GM19043 (cell line): Measurements from ENCODE around the gene UNC13C.

Experiments used
- ATAC-seq: cut with Tn5 transposase; IDR thresholded peaks from one replicate; pipeline ENCODE4 v1.9.1; 2021; ENCODE audit warnings: low read depth; ENCODE audit not compliant: unreplicated experiment

Gene UNC13C

GRCh38 chr15:54282228-54282836 lies 304.1 kb downstream of the UNC13C start:
- no peak for ATAC-seq

GRCh38 chr15:54288049-54288448 lies 309.8 kb downstream of the UNC13C start:
- no peak for ATAC-seq

- ATAC-seq = no peak
Observed at GRCh38 chr15:54289590-54290136, 311.4 kb downstream of the UNC13C start.

GRCh38 chr15:54298396-54298795 lies 320.2 kb downstream of the UNC13C start:
- ATAC-seq = no peak

GRCh38 chr15:54304321-54304720 lies 326.1 kb downstream of the UNC13C start:
- ATAC-seq = no peak

GRCh38 chr15:54305138-54305537 lies 326.9 kb downstream of the UNC13C start:
- no peak for ATAC-seq

- no peak for ATAC-seq
Observed at GRCh38 chr15:54307252-54307902, 329.1 kb downstream of the UNC13C start.

- no peak for ATAC-seq
Observed at GRCh38 chr15:54307926-54308325, 329.7 kb downstream of the UNC13C start.

- ATAC-seq = no peak
Observed at GRCh38 chr15:54312528-54312927, 334.3 kb downstream of the UNC13C start.

- no peak for ATAC-seq
Observed at GRCh38 chr15:54321426-54321825, 343.2 kb downstream of the UNC13C start.

GRCh38 chr15:54322341-54322740 lies 344.1 kb downstream of the UNC13C start:
- no peak for ATAC-seq

- no peak for ATAC-seq
Observed at GRCh38 chr15:54345301-54345700, 367.1 kb downstream of the UNC13C start.

GRCh38 chr15:54345827-54346226 lies 367.6 kb downstream of the UNC13C start:
- no peak for ATAC-seq

GRCh38 chr15:54347082-54347827 lies 369.0 kb downstream of the UNC13C start:
- ATAC-seq = no peak

GRCh38 chr15:54353726-54354125 lies 375.5 kb downstream of the UNC13C start:
- no peak for ATAC-seq

GRCh38 chr15:54354341-54354740 lies 376.1 kb downstream of the UNC13C start:
- ATAC-seq = no peak

GRCh38 chr15:54364961-54365360 lies 386.7 kb downstream of the UNC13C start:
- no peak for ATAC-seq

GRCh38 chr15:54373332-54373731 lies 395.1 kb downstream of the UNC13C start:
- no peak for ATAC-seq

- ATAC-seq = no peak
Observed at GRCh38 chr15:54374184-54374952, 396.1 kb downstream of the UNC13C start.

- no peak for ATAC-seq
Observed at GRCh38 chr15:54387799-54388198, 409.6 kb downstream of the UNC13C start.

- no peak for ATAC-seq
Observed at GRCh38 chr15:54388746-54389145, 410.5 kb downstream of the UNC13C start.
